Astrocyte (in vitro differentiated cells and primary cell): ENCODE data around the gene MDM2.

ENCODE experiments used
- EZH2 ChIP-seq: IDR thresholded peaks from 2 replicates; pipeline ENCODE4 v1.6.1; 2012; ENCODE audit warnings: mild to moderate bottlenecking, low read length, inconsistent platforms; ENCODE audit not compliant: insufficient read depth
- TF ChIP-seq, protein P1 (sequence below): IDR thresholded peaks from 2 replicates; pipeline ENCODE4 v1.5.1; 2011; ENCODE audit warnings: low read depth, mild to moderate bottlenecking, inconsistent platforms, low read length, moderate library complexity; ENCODE audit not compliant: insufficient read depth

DNA sequence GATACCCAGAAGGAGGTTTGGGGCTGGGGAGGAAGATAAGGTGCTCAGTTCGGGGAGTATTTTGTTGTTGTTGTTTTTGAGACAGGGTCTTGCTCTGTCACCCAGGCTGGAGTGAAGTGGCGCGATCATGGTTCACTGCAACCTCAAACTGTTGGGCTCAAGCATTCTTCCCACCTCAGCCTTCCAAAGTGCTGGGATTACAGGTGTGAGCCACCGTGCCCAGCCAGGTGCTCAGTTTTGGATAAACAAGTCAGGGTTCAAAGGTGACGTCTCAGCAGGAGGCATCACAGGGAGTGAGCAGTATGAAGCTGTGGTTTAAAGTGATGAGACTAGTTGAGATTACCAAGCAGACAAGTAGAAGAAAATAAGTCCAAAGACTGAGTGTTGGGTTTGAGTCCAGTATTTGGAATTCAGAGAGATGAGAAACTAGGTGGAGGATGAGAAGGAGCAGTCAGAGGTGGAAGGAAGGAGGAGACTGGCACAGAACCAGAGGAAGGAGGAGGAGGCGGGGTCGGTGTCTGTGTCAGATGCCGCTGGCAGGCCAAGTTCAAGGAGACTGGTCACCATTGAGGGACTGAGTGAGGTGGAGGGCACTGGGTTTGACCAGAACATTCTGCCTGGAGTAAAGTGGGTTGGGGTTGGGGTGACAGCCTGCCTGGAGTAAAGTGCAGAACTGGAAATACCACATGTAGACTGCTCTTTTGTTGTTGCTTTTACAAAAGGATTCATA is 45.9 kb upstream of the MDM2 start:
- TF ChIP-seq, protein P1, sequence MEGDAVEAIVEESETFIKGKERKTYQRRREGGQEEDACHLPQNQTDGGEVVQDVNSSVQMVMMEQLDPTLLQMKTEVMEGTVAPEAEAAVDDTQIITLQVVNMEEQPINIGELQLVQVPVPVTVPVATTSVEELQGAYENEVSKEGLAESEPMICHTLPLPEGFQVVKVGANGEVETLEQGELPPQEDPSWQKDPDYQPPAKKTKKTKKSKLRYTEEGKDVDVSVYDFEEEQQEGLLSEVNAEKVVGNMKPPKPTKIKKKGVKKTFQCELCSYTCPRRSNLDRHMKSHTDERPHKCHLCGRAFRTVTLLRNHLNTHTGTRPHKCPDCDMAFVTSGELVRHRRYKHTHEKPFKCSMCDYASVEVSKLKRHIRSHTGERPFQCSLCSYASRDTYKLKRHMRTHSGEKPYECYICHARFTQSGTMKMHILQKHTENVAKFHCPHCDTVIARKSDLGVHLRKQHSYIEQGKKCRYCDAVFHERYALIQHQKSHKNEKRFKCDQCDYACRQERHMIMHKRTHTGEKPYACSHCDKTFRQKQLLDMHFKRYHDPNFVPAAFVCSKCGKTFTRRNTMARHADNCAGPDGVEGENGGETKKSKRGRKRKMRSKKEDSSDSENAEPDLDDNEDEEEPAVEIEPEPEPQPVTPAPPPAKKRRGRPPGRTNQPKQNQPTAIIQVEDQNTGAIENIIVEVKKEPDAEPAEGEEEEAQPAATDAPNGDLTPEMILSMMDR, result no peak
- TF ChIP-seq EZH2, result no peak
